Activated CD4-positive, alpha-beta T cell treated with anti-CD3 and anti-CD28 coated beads for 36 hours (primary cell): Measurements from ENCODE around the gene ATP1A4. TPM values are rescaled to one million over a fixed set of nuclear protein-coding genes. Genes with fewer than 3 reads are reported as not detected.

Experiments
- ATAC-seq: fragments of 200-7000 bp; cut with Tn5 transposase; one replicate; pipeline ENCODE4 v1.10.0; 2021; ENCODE audit warnings: mild to moderate bottlenecking, moderate library complexity
- CTCF ChIA-PET: fragments of 350-600 bp; sonication (Branson Sonifier 250); formaldehyde crosslinking; loops from one replicate; lab custom pipeline; 2021; ENCODE audit warnings: antibody characterized with exemption; lab: Charles Lee
- POLR2A ChIA-PET: fragments of 350-600 bp; sonication (Branson Sonifier 250); formaldehyde crosslinking; loops from one replicate; lab custom pipeline; 2021; ENCODE audit warnings: antibody characterized with exemption, inconsistent platforms; lab: Charles Lee
- DNase-seq: peaks from one replicate; pipeline ENCODE4 v3.0.0-alpha.2; 2020
- H3K27ac Mint-ChIP-seq: one replicate; pipeline ENCODE4 v1.8.0; 2021; ENCODE audit warnings: mixed read lengths
- H3K27me3 Mint-ChIP-seq: one replicate; pipeline ENCODE4 v1.8.0; 2021; ENCODE audit warnings: mixed read lengths
- H3K36me3 Mint-ChIP-seq: one replicate; pipeline ENCODE4 v1.8.0; 2021; ENCODE audit warnings: low read depth, mixed read lengths
- H3K4me1 Mint-ChIP-seq: one replicate; pipeline ENCODE4 v1.8.0; 2021; ENCODE audit warnings: mixed read lengths
- H3K4me3 Mint-ChIP-seq: one replicate; pipeline ENCODE4 v1.8.0; 2021; ENCODE audit warnings: mild to moderate bottlenecking, moderate library complexity, mixed read lengths
- H3K9me3 Mint-ChIP-seq: one replicate; pipeline ENCODE4 v1.8.0; 2021; ENCODE audit warnings: low read depth, mixed read lengths
- intact Hi-C, 2 experiments: fragments of 100-400 bp; cut with DNase I in 1 of 2; cut with micrococcal nuclease in 1 of 2; formaldehyde crosslinking; loops; one replicate each; pipeline versions ENCODE4 v1.14.2 to v1.15.1; 2022 to 2024; cut with DNase I, micrococcal nuclease
- total RNA-seq, 2 experiments: library from RNA; stranded (reverse); gene quantifications; one replicate each; pipeline ENCODE4 v1.2.3, GENCODE V29; 2021

Gene ATP1A4
- total RNA-seq, 2 experiments from 2014 or later = not detected

DNA sequence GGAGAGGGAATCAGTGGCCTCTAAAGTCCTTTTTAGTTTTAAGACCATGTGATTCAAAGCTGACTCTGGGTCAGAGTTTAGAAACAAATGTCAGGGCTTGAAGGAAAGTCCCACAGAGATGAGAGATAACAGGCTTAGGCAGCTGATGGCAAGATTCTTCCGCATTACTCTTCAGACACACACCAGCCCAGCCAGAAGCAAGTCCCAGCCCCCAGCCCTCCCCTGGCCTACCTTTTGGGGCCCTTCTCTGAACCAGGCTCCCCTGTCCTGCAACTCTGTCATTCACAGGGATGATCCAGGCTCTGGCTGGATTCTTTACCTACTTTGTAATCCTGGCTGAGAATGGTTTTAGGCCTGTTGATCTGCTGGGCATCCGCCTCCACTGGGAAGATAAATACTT, 25.8 kb downstream of the ATP1A4 start:
- H3K27me3 Mint-ChIP-seq = peaks cover 13% of the 10 kb centered on the region
- ATAC-seq = no peak

DNA sequence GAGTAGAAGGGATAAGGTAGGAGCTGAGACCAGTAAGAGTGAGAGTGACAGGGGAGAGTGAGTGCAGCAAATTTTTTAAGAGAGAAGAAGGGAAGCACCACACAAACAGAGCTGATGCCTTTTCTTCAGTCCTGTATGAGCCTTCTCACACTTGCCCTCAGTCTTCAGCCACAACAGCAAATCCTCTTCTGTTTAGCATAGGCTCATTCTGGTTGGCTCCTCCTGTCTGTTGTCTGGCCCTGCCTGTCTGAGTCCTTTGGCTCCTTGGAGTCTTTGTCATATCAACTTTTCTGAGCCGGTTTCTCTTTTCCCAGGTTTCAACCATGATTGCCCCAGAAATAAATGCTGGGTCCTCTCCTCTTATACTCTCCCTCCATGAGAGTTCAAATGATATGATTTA, 26.3 kb downstream of the ATP1A4 start:
- Mint-ChIP-seq H3K27ac (no peak overlapping the region), H3K9me3 (no peaks in the 10 kb centered on the region), H3K36me3 (no peaks in the 10 kb centered on the region), H3K27me3 (peaks cover 13% of the 10 kb centered on the region), H3K4me3 (no peak overlapping the region), H3K4me1 (no peaks in the 10 kb centered on the region)
- POLR2A ChIA-PET = no interaction called here
- intact Hi-C loops = no loop called here
- CTCF ChIA-PET = no interaction called here
- ATAC-seq = no peak
- DNase-seq = no peak

More for the DNA sequence above, 25.8 kb downstream of the ATP1A4 start:
- Mint-ChIP-seq H3K27ac (no peak overlapping the region), H3K4me3 (no peak overlapping the region), H3K36me3 (no peaks in the 10 kb centered on the region), H3K4me1 (no peaks in the 10 kb centered on the region), H3K9me3 (no peaks in the 10 kb centered on the region)
- CTCF ChIA-PET = no interaction called here
- DNase-seq = no peak
- POLR2A ChIA-PET = no interaction called here
- intact Hi-C loops = no loop called here

DNA sequence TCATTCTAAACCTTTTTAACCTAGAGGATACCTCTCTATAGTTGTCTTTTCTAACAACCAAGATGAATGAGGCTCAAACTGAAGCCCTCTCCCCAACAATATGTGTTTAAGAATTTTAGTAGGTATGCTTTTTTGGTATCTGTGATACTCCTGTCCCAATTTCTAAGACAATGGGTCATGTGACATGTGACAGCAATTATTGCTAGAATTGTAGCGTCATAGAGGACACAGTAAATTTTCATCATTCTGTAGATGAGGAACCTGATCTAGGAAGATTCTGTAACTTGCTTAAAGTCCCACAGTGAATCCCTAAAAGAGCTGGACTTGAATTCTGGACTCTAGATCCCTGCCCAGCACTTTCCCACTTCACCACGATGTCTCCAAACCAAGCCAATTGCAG, 27.3 kb downstream of the ATP1A4 start:
- no peak overlapping the region for H3K27ac Mint-ChIP-seq
- ATAC-seq = no peak
- POLR2A ChIA-PET = no interaction called here
- no peaks in the 10 kb centered on the region for H3K4me1 Mint-ChIP-seq
- peaks cover 17% of the 10 kb centered on the region for H3K27me3 Mint-ChIP-seq
- no peak for DNase-seq
- H3K36me3 Mint-ChIP-seq = no peaks in the 10 kb centered on the region
- no peak overlapping the region for H3K4me3 Mint-ChIP-seq
- H3K9me3 Mint-ChIP-seq = no peaks in the 10 kb centered on the region
- CTCF ChIA-PET = no interaction called here
- intact Hi-C loops = no loop called here

DNA sequence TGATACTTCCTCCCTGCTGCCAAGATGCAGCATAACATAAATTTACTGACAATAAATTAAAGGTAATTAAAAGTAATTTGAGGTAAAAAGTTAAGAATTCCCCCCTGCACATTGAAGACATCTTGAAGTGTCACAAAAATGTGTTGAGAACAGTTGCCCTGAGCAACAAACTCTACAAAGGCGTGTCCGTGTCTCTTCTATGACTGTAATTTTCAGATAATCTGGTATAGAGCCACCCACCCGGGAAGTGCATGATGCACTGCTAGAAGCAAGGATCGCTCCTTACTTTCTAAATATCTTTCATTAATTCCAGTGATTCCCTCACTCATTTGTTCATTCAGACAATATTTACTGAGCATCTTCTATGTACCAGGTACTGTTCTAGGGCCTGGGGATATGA, 27.9 kb downstream of the ATP1A4 start:
- ChIA-PET POLR2A (interaction anchor here (0.6 kb wide), 1 partner anchor 163 kb away, joined by 3 read pairs; no protein-coding TSS in a partner anchor), CTCF (interaction anchor here (1.1 kb wide), 1 partner anchor 94 kb away, joined by 4 read pairs; no protein-coding TSS in a partner anchor)
- no peak for DNase-seq
- no peaks in the 10 kb centered on the region for H3K36me3 Mint-ChIP-seq
- no peak for ATAC-seq
- intact Hi-C loops = no loop called here
- H3K9me3 Mint-ChIP-seq = no peaks in the 10 kb centered on the region
- H3K27ac Mint-ChIP-seq = no peak overlapping the region
- peaks cover 17% of the 10 kb centered on the region for H3K27me3 Mint-ChIP-seq
- no peaks in the 10 kb centered on the region for H3K4me1 Mint-ChIP-seq
- H3K4me3 Mint-ChIP-seq = no peak overlapping the region

DNA sequence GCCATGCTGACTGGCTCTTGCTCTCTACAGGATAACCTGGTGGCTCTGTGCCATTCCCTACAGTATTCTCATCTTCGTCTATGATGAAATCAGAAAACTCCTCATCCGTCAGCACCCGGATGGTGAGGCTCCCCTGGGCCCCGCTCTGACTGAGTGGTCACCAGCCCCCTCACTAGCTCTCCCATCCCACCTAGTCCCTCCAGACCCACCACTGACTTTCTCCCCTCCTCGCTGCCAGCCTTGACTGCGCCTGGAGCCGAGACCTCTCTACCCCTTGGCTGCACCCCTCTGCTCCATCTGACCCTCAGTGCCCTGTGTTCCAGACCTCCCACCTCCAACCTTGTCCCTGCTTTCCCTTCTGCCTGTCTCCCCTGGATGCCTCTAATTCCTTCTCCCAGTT, 34.8 kb downstream of the ATP1A4 start:
- CTCF ChIA-PET = interaction anchor here (0.7 kb wide), 1 partner anchor 125 kb away, joined by 3 read pairs; no protein-coding TSS in a partner anchor

DNA sequence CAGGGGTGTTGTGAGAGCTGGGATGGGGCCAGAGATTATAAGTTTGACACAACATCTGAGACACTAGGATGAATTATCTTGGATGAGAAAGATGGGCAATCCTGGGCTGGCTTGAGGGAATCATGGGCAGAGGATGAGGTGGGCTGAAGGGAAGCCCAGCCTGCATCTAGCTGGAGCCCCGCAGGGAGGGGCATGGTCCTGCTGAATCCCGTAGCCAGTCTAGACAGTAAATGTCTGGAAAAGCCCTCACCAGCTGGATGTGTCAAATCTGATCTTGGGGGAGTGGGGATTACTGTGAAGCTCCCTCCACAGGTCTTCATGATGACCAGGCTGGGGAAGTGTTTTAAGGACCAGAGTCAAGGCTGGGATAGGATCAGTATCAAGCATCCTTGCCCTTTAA, 35.3 kb downstream of the ATP1A4 start:
- POLR2A ChIA-PET = no interaction called here
- Mint-ChIP-seq H3K4me1 (no peaks in the 10 kb centered on the region), H3K36me3 (no peaks in the 10 kb centered on the region), H3K9me3 (no peaks in the 10 kb centered on the region), H3K27ac (no peak overlapping the region), H3K4me3 (no peak overlapping the region), H3K27me3 (peaks cover 8% of the 10 kb centered on the region)
- no peak for ATAC-seq
- intact Hi-C loops = no loop called here
- CTCF ChIA-PET = interaction anchor here (0.7 kb wide), 1 partner anchor 124 kb away, joined by 3 read pairs; no protein-coding TSS in a partner anchor
- DNase-seq = no peak

More for the DNA sequence above, 34.8 kb downstream of the ATP1A4 start:
- Mint-ChIP-seq H3K4me3 (no peak overlapping the region), H3K9me3 (no peaks in the 10 kb centered on the region), H3K36me3 (no peaks in the 10 kb centered on the region), H3K4me1 (no peaks in the 10 kb centered on the region), H3K27me3 (peaks cover 10% of the 10 kb centered on the region), H3K27ac (no peak overlapping the region)
- POLR2A ChIA-PET = no interaction called here
- no peak for DNase-seq
- intact Hi-C loops = no loop called here
- ATAC-seq = no peak

DNA sequence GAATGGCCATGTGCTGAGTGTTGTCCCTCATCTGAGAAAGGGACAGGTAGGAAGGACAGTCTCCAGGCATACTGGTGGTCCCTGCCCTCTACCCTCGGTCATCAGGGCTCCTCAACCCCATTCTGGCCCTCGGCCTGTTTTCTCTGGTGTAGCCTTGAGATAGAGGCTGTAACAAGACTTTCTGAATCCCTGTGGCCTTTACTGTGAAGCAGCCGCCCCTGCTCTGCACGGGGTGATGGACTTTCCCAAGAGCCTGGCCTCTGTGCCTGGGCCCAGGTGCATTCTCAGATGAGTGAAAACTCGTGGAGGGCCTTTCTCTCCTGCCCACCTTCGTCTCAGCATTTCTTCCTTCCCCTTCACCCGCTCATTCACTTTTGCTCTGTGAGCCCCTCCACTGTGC, 36.0 kb downstream of the ATP1A4 start:
- POLR2A ChIA-PET = no interaction called here
- no peak overlapping the region for H3K4me3 Mint-ChIP-seq
- H3K27ac Mint-ChIP-seq = no peak overlapping the region
- CTCF ChIA-PET = interaction anchor here (1.2 kb wide), 1 partner anchor 108 kb away, joined by 4 read pairs; no protein-coding TSS in a partner anchor
- H3K36me3 Mint-ChIP-seq = no peaks in the 10 kb centered on the region
- ATAC-seq (no peak), DNase-seq (no peak)
- no peaks in the 10 kb centered on the region for H3K4me1 Mint-ChIP-seq
- peaks cover 4% of the 10 kb centered on the region for H3K27me3 Mint-ChIP-seq
- no peaks in the 10 kb centered on the region for H3K9me3 Mint-ChIP-seq
- intact Hi-C loops = no loop called here

DNA sequence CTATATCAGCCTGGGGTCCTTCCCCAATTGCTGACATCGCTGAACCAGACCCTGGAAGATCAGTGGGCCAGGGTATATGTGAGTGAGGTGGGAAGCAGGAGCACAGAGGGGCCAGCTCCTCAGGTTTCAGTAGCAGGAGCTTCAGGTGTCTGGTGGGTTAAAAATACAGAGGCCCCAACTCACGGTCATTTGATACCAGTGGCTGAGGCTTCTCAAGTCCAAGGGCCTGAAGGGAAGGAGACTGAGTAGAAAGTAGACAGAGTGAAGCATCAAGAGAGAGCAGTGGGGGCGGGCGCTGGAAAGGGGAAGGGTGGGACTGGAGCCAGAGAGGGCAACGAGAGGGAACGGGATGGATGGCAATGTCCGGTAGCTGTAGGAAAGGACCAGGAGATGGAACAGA, 36.9 kb downstream of the ATP1A4 start:
- Mint-ChIP-seq H3K27me3 (peaks cover 2% of the 10 kb centered on the region), H3K4me1 (no peaks in the 10 kb centered on the region), H3K9me3 (no peaks in the 10 kb centered on the region), H3K36me3 (no peaks in the 10 kb centered on the region), H3K27ac (no peak overlapping the region), H3K4me3 (no peak overlapping the region)
- ChIA-PET CTCF (interaction anchor here (1.2 kb wide), 1 partner anchor 109 kb away, joined by 4 read pairs; no protein-coding TSS in a partner anchor), POLR2A (interaction anchor here (0.5 kb wide), 1 partner anchor 735 kb away, joined by 5 read pairs; no protein-coding TSS in a partner anchor)
- ATAC-seq (no peak), DNase-seq (no peak)
- intact Hi-C loops = no loop called here

DNA sequence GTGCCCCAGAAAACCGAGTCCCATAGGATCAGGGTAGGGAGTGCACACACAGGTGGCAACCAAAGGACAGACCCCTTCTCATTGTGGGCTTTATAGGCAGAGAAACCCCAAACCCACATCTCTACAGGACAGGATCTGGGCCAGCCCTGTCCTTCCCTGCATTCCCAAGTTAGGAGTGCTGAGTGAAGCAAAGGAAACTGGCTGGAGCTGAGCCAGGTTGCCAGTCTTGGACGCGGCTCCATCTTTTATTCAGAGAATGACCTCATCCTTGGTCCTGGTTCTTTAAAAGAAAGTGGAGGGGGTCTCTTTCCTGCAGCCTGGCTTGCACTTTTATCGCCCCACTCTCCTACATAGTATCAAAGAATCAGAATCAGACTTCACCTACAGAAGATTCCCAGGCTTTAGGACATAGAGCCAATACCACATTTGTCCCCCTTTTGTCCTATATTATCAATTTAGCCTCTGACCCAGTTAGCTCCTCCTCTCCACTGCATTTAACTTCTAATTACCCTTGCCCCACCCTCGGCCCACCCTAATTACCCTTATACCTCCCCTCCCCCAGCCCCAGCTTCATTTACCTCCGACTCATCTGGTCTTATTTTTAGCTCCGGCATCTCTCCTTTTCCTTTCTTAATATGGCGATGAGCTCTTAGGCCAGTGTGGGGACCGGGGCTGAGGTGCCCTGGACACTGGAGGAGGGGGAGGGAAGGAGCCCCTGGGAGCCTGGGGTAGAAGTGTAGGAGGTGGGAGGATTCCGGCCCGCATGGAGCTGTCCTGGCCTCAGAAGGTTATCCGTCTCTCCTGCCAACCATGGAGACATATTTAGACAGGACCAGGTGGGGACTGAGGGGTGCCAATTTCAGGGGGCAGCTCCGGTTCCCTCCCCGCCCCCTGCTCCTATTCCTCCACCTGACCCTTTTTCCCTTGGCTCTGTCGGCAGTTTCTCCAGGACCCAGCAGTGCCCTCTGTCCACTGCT, 38.5 kb downstream of the ATP1A4 start, which contains the start of gene CASQ1:
TSS of gene CASQ1 (plus strand) at position 927 of the 977 bp plus-strand sequence. CDS start 177 bp downstream, outside the sequence.
- Mint-ChIP-seq H3K9me3 (no peaks in the 10 kb centered on the region), H3K4me1 (no peaks in the 10 kb centered on the region), H3K36me3 (no peaks in the 10 kb centered on the region), H3K27ac (no peak within 1 kb of the TSS), H3K27me3 (no peaks in the 10 kb centered on the region), H3K4me3 (no peak within 1 kb of the TSS)
- DNase-seq = no peak
- POLR2A ChIA-PET = interaction anchor here (0.6 kb wide), 1 partner anchor 85 kb away, joined by 3 read pairs; no protein-coding TSS in a partner anchor
- CTCF ChIA-PET = interaction anchor here (0.9 to 3.4 kb wide), 8 partner anchors 12 to 187 kb away, joined by 4 to 44 read pairs (median 5); no protein-coding TSS in a partner anchor
- intact Hi-C loops = loop anchor here in 1 of 2 experiments (5.0 kb wide), 1 partner anchor 417 kb away; no protein-coding TSS in a partner anchor
- ATAC-seq = no peak

DNA sequence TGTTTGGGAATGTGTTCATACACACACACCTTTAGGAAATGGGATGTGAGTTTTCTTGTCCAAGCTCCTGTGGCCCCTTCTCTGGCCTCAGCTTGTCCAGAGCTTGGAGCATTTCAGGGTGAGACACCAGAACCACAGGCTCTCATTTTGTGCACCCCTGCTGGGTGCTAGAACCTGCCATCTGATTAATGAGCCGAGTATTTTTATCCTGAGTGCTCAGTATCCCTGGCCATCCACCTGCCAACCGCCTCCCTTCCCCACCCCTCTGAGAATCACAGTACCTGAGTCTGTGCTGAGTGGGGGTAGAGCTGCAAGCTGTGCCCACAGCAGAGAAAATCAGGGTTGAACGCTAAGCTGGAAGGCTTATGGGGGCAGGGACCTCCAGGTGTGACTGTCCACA, 40.4 kb downstream of the ATP1A4 start:
- ChIA-PET CTCF (interaction anchor here (0.6 to 3.4 kb wide), 15 partner anchors 8 to 225 kb away, joined by 3 to 44 read pairs (median 4); no protein-coding TSS in a partner anchor), POLR2A (no interaction called here)
- no peaks in the 10 kb centered on the region for H3K36me3 Mint-ChIP-seq
- intact Hi-C loops = loop anchor here (2.0 to 5.0 kb wide), 2 partner anchors 91 to 416 kb away; no protein-coding TSS in a partner anchor
- no peak overlapping the region for H3K4me3 Mint-ChIP-seq
- no peaks in the 10 kb centered on the region for H3K9me3 Mint-ChIP-seq
- H3K4me1 Mint-ChIP-seq = no peaks in the 10 kb centered on the region
- DNase-seq = no peak
- ATAC-seq = no peak
- no peaks in the 10 kb centered on the region for H3K27me3 Mint-ChIP-seq
- no peak overlapping the region for H3K27ac Mint-ChIP-seq

DNA sequence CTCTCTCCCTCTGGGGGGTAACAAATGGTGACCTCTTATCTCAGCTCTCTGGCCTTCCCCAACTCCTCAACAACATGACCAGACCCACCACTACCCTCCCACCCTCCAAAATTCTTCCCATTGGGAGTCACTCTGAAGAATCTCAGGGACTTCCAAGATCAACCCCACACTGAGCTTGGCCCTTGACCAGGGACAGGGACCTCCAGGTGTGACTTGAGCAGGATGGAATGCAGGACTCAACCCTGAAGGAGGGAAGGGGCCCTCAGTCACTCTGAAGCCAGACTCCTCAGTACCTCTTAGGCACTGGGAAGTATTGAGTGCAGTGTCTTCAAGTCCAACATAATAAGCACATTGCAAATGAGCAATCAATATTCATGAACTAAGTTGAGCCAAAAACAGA, 40.8 kb downstream of the ATP1A4 start:
- Mint-ChIP-seq H3K9me3 (no peaks in the 10 kb centered on the region), H3K27me3 (no peaks in the 10 kb centered on the region), H3K36me3 (no peaks in the 10 kb centered on the region), H3K4me1 (no peaks in the 10 kb centered on the region), H3K4me3 (no peak overlapping the region), H3K27ac (no peak overlapping the region)
- DNase-seq = no peak
- POLR2A ChIA-PET = no interaction called here
- CTCF ChIA-PET = interaction anchor here (0.8 to 3.4 kb wide), 12 partner anchors 9 to 224 kb away, joined by 3 to 44 read pairs (median 4); partner anchors contain the start of gene PEX19
- no peak for ATAC-seq
- intact Hi-C loops = loop anchor here (2.0 to 5.0 kb wide), 2 partner anchors 91 to 415 kb away; no protein-coding TSS in a partner anchor
